GM12878 (cell line): ENCODE data around the gene CREBZF.

Source experiments
- BCL11A ChIP-seq: IDR thresholded peaks from 2 replicates; pipeline ENCODE4 v1.6.1; 2011; ENCODE audit warnings: low read depth, low read length
- CHD1 ChIP-seq: IDR thresholded peaks from 2 replicates; pipeline ENCODE4 v1.6.1; 2012; ENCODE audit warnings: low read depth, low read length, improper control_type of control experiment
- FOXK2 ChIP-seq: fragments of 450-650 bp; IDR thresholded peaks from 2 replicates; pipeline ENCODE4 v1.6.1; 2017; ENCODE audit warnings: mild to moderate bottlenecking, moderate library complexity
- HCFC1 ChIP-seq: fragments of 150-350 bp; IDR thresholded peaks from 2 replicates; pipeline ENCODE4 v1.6.1; 2014; ENCODE audit warnings: low read length
- RCOR1 ChIP-seq: conservative IDR thresholded peaks from 2 replicates; pipeline ENCODE4 v1.6.1; 2012; ENCODE audit warnings: low read depth, low read length, improper control_type of control experiment
- RFX5 ChIP-seq: IDR thresholded peaks from 2 replicates; pipeline ENCODE4 v1.6.1; 2011; ENCODE audit warnings: low read depth, low read length, improper control_type of control experiment
- TF ChIP-seq, protein P1 (sequence below): IDR thresholded peaks from 2 replicates; pipeline ENCODE4 v1.6.1; 2012; ENCODE audit warnings: low read length, inconsistent platforms
- TF ChIP-seq, protein P2 (sequence below): fragments of 450-650 bp; IDR thresholded peaks from 2 replicates; pipeline ENCODE4 v1.6.1; 2017; ENCODE audit warnings: mild to moderate bottlenecking, moderate library complexity
- TF ChIP-seq, protein P3 (sequence below), 3 experiments: IDR thresholded peaks in 2 of 3; conservative IDR thresholded peaks in 1 of 3; 2 replicates each; pipeline ENCODE4 v1.5.1; 2011; ENCODE audit warnings: low read depth in 3 of 3, low read length in 3 of 3, mild to moderate bottlenecking in 3 of 3, control low read depth in 2 of 3, moderate library complexity in 2 of 3, inconsistent platforms in 1 of 3, mixed read lengths in 1 of 3; ENCODE audit not compliant: control insufficient read depth in 2 of 3, insufficient read depth in 1 of 3; ENCODE audit errors: extremely low read depth in 1 of 3

DNA sequence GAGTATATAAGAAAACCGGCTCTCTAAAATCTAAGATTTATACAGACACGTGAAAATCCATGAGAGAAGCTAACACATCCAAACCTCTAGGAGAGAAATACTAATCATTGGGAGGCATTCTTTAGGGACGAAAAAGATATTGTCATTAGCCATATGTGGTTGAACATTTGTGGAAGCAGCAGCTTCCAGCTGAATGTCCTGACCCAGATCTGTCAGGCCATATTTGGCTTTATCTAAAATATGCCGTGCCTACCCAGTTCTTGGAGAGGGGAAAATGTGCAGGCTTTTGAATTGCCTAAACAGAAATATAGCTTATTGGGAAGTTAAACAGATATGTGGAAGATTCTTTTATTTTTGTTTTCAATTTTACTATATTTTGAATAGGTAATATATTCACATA, 14.6 kb upstream of the CREBZF start:
- TF ChIP-seq, protein P1, sequence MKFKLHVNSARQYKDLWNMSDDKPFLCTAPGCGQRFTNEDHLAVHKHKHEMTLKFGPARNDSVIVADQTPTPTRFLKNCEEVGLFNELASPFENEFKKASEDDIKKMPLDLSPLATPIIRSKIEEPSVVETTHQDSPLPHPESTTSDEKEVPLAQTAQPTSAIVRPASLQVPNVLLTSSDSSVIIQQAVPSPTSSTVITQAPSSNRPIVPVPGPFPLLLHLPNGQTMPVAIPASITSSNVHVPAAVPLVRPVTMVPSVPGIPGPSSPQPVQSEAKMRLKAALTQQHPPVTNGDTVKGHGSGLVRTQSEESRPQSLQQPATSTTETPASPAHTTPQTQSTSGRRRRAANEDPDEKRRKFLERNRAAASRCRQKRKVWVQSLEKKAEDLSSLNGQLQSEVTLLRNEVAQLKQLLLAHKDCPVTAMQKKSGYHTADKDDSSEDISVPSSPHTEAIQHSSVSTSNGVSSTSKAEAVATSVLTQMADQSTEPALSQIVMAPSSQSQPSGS, result no peak
- no peak for TF ChIP-seq RFX5
- no peak for TF ChIP-seq HCFC1
- TF ChIP-seq, protein P2, sequence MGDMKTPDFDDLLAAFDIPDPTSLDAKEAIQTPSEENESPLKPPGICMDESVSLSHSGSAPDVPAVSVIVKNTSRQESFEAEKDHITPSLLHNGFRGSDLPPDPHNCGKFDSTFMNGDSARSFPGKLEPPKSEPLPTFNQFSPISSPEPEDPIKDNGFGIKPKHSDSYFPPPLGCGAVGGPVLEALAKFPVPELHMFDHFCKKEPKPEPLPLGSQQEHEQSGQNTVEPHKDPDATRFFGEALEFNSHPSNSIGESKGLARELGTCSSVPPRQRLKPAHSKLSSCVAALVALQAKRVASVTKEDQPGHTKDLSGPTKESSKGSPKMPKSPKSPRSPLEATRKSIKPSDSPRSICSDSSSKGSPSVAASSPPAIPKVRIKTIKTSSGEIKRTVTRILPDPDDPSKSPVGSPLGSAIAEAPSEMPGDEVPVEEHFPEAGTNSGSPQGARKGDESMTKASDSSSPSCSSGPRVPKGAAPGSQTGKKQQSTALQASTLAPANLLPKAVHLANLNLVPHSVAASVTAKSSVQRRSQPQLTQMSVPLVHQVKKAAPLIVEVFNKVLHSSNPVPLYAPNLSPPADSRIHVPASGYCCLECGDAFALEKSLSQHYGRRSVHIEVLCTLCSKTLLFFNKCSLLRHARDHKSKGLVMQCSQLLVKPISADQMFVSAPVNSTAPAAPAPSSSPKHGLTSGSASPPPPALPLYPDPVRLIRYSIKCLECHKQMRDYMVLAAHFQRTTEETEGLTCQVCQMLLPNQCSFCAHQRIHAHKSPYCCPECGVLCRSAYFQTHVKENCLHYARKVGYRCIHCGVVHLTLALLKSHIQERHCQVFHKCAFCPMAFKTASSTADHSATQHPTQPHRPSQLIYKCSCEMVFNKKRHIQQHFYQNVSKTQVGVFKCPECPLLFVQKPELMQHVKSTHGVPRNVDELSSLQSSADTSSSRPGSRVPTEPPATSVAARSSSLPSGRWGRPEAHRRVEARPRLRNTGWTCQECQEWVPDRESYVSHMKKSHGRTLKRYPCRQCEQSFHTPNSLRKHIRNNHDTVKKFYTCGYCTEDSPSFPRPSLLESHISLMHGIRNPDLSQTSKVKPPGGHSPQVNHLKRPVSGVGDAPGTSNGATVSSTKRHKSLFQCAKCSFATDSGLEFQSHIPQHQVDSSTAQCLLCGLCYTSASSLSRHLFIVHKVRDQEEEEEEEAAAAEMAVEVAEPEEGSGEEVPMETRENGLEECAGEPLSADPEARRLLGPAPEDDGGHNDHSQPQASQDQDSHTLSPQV, result no peak
- TF ChIP-seq CHD1, result no peak
- no peak for TF ChIP-seq RCOR1
- TF ChIP-seq FOXK2, result no peak
- no peak for TF ChIP-seq BCL11A
- TF ChIP-seq, protein P3, sequence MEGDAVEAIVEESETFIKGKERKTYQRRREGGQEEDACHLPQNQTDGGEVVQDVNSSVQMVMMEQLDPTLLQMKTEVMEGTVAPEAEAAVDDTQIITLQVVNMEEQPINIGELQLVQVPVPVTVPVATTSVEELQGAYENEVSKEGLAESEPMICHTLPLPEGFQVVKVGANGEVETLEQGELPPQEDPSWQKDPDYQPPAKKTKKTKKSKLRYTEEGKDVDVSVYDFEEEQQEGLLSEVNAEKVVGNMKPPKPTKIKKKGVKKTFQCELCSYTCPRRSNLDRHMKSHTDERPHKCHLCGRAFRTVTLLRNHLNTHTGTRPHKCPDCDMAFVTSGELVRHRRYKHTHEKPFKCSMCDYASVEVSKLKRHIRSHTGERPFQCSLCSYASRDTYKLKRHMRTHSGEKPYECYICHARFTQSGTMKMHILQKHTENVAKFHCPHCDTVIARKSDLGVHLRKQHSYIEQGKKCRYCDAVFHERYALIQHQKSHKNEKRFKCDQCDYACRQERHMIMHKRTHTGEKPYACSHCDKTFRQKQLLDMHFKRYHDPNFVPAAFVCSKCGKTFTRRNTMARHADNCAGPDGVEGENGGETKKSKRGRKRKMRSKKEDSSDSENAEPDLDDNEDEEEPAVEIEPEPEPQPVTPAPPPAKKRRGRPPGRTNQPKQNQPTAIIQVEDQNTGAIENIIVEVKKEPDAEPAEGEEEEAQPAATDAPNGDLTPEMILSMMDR (IDR thresholded peaks at IDR 0.05 in 2 of 3, conservative IDR thresholded peaks at IDR 0.05 in 1 of 3; ENCODE audit: control insufficient read depth in 2 of 3, extremely low read depth in 1 of 3, insufficient read depth in 1 of 3, low read depth in 3 of 3, low read length in 3 of 3), result no peak
